HUES64 (cell line): ENCODE data around the gene GARNL3.

ENCODE experiments used
- H3K27ac ChIP-seq: 2 replicates; pipeline ENCODE4 v1.7.0; 2013; ENCODE audit warnings: low read depth, low read length, inconsistent platforms
- H3K27me3 ChIP-seq: 2 replicates; pipeline ENCODE4 v1.6.1; 2013; ENCODE audit warnings: mild to moderate bottlenecking, low read length; ENCODE audit not compliant: insufficient read depth
- H3K36me3 ChIP-seq: 2 replicates; pipeline ENCODE4 v1.6.1; 2013; ENCODE audit warnings: mild to moderate bottlenecking, low read length; ENCODE audit not compliant: insufficient read depth
- H3K4me1 ChIP-seq: 2 replicates; pipeline ENCODE4 v1.6.1; 2013; ENCODE audit warnings: mild to moderate bottlenecking, low read length, moderate library complexity; ENCODE audit not compliant: insufficient read depth
- H3K4me3 ChIP-seq: 2 replicates; pipeline ENCODE4 v1.5.1; 2013; ENCODE audit warnings: mild to moderate bottlenecking, low read length, moderate library complexity
- H3K9ac ChIP-seq: 2 replicates; pipeline ENCODE4 v1.6.1; 2013; ENCODE audit warnings: mild to moderate bottlenecking, low read depth, low read length
- H3K9me3 ChIP-seq: 2 replicates; pipeline ENCODE4 v1.6.1; 2013; ENCODE audit warnings: low read depth, low read length; ENCODE audit not compliant: insufficient read depth
- WGBS: fragments of 150-250, 120-280 bp; methylation state at CpG from one replicate; pipeline ENCODE4 v1.1.7; 2013; ENCODE audit warnings: missing lambda C conversion rate; 5-methylcytosine and 5-hydroxymethylcytosine counted together

The GARNL3 gene

DNA sequence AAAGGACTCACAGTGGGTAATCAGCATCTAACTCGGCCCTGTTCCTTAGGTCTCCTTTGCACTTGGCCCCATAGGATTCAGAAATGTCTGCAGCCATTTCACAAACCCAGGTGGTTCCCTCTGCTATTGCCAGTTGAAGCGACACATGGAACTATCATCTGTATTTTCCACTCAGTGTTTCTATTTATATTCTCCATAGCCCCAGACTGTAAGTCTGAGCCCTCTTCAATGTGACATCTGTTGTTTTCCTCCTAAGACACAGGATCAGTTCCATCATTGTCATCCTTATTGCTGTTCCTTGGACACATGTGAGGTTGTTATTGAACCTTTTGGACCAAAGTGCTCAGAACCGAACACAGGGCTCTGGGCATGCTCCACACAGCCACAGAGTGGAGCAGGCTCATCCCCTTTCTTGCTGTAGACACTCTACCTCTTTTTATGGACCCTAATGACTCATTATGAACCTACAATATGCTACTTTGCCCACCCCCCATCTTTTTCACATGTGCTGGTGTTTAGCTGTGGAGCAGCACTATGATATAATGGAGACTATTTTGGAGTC lies 36.4 kb downstream of the GARNL3 start:
- Histone ChIP-seq H3K36me3 (no peaks in the 10 kb centered on the region), H3K9ac (no peak overlapping the region), H3K27ac (no peak overlapping the region), H3K4me1 (no peaks in the 10 kb centered on the region), H3K9me3 (no peaks in the 10 kb centered on the region), H3K27me3 (no peaks in the 10 kb centered on the region), H3K4me3 (no peak overlapping the region)
- 90% methylated on average over 3 of the region's 3 CpGs for WGBS

DNA sequence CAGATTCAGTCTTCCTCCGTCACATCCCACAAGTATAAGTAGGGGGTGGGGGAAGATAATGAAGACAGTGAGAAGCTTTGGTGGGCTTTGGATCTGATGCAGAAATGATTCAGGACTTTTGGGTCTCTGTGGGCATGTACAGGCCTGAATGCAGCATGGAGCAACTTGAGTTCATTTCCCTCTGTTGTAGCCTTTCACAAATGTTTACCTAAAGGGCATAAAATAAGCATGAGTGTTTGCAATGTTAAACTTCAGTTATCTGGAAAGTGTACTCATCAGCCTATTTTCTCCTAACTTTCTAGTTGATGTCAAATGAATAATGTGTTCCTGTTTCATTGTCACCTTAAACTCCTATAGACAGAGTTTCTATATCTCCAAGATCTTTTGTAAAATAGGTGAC lies 39.3 kb downstream of the GARNL3 start:
- no peaks in the 10 kb centered on the region for H3K36me3 ChIP-seq
- no CpG with 5 or more reads among the region's 1 CpG for WGBS

DNA sequence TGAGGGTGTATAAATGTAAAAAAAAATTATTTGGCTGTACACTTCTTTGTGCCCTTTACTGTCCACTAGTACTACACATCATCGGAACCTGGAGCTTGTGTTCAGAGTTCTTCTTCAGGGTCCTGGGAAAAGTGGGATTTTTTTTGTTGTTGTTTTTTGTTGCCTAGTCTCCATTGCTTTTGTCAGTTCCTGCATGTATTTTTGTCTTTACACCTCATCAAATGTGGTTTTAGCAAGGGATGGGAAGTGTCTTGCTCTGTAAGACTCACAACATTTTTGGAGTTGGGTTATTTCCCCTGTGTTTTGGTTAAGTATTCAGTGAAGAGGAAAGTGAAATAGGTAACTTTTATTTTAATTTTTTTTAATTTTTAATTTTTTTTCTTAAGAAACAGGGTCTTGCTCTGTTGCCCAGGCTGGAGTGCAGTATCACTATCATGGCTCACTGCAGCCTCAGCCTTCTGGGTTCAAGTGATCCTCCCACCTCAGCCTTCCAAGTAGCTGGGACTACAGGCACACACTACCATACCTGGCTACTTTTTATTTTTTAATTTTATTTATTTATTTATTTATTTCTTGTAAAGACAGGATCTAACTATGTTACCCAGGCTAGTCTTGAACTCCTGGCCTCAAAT lies 40.7 kb downstream of the GARNL3 start:
- no peak overlapping the region for H3K4me3 ChIP-seq
- WGBS, result no CpG with 5 or more reads among the region's 1 CpG
- no peaks in the 10 kb centered on the region for H3K9me3 ChIP-seq
- no peaks in the 10 kb centered on the region for H3K27me3 ChIP-seq
- no peaks in the 10 kb centered on the region for H3K36me3 ChIP-seq
- no peak overlapping the region for H3K9ac ChIP-seq
- peaks cover 3% of the 10 kb centered on the region; the same call in 1 of the 2 replicates for H3K4me1 ChIP-seq
- H3K27ac ChIP-seq, result no peak overlapping the region

More for the DNA sequence above, 39.3 kb downstream of the GARNL3 start:
- Histone ChIP-seq H3K27me3 (no peaks in the 10 kb centered on the region), H3K4me1 (no peaks in the 10 kb centered on the region), H3K27ac (no peak overlapping the region), H3K4me3 (no peak overlapping the region), H3K9me3 (no peaks in the 10 kb centered on the region), H3K9ac (no peak overlapping the region)

DNA sequence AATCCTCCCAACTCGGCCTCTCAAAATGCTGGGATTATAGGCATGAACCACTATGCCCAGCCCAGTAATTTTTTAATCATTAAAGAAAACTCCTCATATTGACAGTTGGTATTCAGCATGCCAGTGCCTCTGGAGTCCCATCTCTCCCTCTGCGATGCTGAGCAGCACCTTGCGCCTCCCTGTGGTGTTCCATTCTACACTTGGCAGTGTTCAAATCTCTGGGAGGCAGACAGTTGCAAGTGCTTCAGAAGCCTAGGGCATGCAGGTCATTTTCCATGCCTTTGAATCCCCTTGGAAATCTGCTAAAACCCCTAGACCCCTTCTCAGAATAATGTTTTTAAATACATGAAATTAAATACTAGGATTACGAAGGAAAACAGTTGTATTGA lies 41.3 kb downstream of the GARNL3 start:
- no peak overlapping the region for H3K27ac ChIP-seq
- no peak overlapping the region for H3K9ac ChIP-seq
- H3K9me3 ChIP-seq, result no peaks in the 10 kb centered on the region
- WGBS, result 81% methylated on average over 3 of the region's 4 CpGs
- H3K4me3 ChIP-seq, result no peak overlapping the region
- peaks cover 3% of the 10 kb centered on the region; the same call in 1 of the 2 replicates for H3K4me1 ChIP-seq
- no peaks in the 10 kb centered on the region for H3K27me3 ChIP-seq
- H3K36me3 ChIP-seq, result no peaks in the 10 kb centered on the region

DNA sequence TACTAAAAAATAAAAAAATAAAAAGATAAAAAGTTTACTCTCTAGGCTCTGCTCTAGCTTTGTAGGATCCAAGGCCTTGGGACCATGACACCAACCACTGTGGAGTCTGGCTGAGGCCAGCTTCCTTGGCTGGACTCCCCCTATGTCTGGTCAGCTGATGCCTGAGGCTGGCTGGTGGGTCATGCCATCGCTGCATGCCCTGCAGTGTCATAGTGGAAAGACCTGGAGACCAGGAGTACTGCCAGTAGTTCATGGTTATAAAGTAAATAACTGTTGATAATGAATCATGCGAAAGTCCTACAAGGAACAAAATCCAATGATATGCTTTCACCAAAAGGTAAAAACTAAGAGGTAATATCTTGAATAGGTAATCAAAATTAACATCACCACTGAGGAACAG lies 43.2 kb downstream of the GARNL3 start:
- no peaks in the 10 kb centered on the region for H3K9me3 ChIP-seq
- H3K9ac ChIP-seq, result no peak overlapping the region
- WGBS, result 97% methylated on average over 2 of the region's 2 CpGs
- H3K4me1 ChIP-seq, result peaks cover 3% of the 10 kb centered on the region; the same call in 1 of the 2 replicates
- H3K36me3 ChIP-seq, result no peaks in the 10 kb centered on the region
- no peak overlapping the region for H3K27ac ChIP-seq
- H3K4me3 ChIP-seq, result no peak overlapping the region
- no peaks in the 10 kb centered on the region for H3K27me3 ChIP-seq

DNA sequence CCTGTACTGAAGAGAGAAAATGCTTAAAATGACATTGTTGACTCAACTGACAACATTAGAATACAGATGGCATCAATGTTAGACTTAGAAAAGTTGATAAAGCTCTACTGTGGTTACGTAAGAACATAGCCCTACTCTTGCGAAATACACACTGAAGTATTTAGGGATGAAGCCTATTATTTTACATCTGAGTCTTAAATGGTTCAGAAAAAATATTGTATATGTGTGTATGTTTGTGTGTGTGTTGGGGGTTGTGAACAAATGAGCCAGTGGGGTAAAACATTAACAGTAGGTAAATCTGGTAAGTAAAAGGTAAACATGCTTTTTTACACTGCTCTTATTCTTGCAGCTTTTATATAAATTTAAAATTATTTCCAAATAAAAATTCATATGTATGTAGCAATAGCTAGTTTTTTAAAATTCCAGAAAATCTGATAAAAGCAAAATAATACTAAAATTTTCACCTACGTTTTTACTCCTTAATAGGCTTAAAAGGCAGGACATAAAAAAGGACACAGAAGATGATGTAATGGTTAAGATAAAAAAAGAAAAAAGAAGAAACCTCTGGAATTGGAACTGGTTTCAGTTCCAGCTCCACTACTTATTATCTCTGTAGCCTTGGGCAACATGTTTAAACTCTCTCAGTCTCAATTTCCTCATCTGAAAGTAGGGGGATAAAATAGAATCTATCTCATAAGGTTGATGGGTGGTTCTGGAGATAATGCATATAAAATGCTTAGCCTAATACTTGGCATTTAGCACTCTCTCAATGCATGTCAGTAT lies 44.3 kb downstream of the GARNL3 start:
- Histone ChIP-seq H3K36me3 (no peaks in the 10 kb centered on the region), H3K9ac (no peak overlapping the region), H3K4me3 (no peak overlapping the region), H3K27ac (no peak overlapping the region), H3K9me3 (no peaks in the 10 kb centered on the region), H3K27me3 (no peaks in the 10 kb centered on the region), H3K4me1 (peaks cover 3% of the 10 kb centered on the region; the same call in 1 of the 2 replicates)
- WGBS, result 93% methylated on average over 2 of the region's 3 CpGs

DNA sequence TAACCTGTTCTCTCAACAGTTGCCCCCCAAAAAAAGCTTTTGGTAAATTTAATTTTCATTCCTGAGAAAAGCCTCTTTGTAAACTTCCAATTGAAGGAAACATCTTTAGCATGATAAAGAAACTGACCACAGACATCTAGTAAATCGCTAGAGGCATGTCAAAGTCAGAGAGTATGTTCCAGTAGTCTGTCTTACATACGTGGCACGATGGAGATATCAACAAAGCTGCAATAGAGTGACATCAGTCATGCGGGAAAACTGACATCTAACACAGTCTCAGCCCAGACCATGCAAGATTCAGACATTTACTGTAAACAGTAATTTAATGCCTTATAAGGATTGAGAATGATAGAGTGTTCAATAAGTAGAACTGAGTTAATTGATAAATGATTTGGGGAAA lies 45.1 kb downstream of the GARNL3 start:
- Histone ChIP-seq H3K36me3 (no peaks in the 10 kb centered on the region), H3K27me3 (no peaks in the 10 kb centered on the region), H3K4me3 (no peak overlapping the region), H3K27ac (no peak overlapping the region), H3K9me3 (no peaks in the 10 kb centered on the region), H3K4me1 (peaks cover 3% of the 10 kb centered on the region; the same call in 1 of the 2 replicates), H3K9ac (no peak overlapping the region)
- WGBS, result 72% methylated on average over 4 of the region's 4 CpGs

DNA sequence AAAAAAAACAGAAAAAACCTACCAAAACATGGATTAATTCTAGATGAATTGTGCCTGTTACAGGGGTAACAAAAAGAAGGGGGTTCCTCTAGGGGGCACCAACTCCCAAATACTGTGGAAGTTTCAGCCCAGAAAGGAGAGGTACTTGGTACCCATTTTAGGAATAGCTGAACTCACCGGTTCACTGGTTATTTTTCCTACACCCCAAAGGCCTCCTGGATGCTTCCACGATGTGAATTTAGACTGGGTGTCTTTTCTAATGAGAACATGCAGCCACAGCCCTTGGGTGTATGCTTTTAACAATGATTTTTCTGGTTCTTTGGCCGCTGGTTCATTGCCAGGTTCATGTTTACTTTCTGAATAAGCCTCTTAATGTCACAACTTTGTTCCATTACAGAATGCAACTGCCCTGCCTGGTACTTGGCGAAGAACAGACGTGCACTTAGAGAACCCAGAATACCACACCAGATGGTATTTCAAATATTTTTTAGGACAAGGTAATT lies 46.7 kb downstream of the GARNL3 start:
- Histone ChIP-seq H3K36me3 (no peaks in the 10 kb centered on the region), H3K27me3 (no peaks in the 10 kb centered on the region), H3K4me3 (no peak overlapping the region), H3K4me1 (peaks cover 3% of the 10 kb centered on the region; the same call in 1 of the 2 replicates), H3K9me3 (no peaks in the 10 kb centered on the region), H3K9ac (no peak overlapping the region), H3K27ac (no peak overlapping the region)
- 92% methylated on average over 5 of the region's 5 CpGs for WGBS

DNA sequence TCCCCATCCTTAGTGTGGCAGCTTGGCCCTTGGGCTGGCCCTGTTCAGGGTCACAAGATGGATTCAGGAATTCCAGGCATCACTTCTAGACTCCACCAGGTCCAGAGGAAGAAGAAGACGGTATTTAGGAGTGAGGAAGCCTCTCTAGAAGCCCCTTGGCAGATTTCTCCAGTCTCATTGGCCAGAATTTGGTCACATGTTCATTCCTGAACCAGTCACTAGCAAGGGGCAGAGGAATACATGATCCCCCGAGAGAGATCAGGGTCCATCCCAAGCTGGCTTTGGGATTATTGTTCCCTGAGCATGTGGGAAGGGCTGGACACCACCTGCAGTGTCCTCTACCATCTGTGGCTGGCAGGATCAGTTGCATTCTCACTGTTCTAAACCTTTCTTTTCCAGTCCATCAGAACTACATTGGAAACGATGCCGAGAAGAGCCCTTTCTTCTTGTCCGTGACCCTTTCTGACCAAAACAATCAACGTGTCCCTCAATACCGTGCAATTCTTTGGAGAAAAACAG lies 48.5 kb downstream of the GARNL3 start:
- no peak overlapping the region for H3K4me3 ChIP-seq
- no peak overlapping the region for H3K27ac ChIP-seq
- H3K9ac ChIP-seq, result no peak overlapping the region
- 0 out of 2 replicates have a peak, but pooled peaks cover 3% of the 10 kb centered on the region for H3K36me3 ChIP-seq
- H3K9me3 ChIP-seq, result no peaks in the 10 kb centered on the region
- no peaks in the 10 kb centered on the region for H3K27me3 ChIP-seq
- H3K4me1 ChIP-seq, result peaks cover 3% of the 10 kb centered on the region; the same call in 1 of the 2 replicates
- WGBS, result 92% methylated on average over 7 of the region's 7 CpGs

DNA sequence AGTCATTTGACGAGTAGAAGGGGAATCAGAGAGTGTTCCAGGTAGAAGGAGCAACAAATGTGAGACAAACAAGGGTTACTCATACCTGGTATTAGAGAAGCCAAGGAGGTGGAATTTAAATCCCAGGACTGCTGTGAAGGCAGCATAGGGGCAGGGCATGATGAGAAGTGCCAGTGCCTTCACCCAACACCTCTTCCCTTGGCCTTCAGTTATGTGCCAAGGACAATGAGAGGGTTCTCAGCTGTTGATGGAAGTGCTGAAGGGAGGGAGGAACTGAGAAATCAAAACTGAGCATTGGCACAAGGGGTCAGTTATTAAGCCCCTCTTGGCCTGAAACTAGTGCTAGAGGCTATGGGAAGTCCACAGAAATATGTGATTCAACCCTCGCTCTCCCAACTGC lies 50.3 kb downstream of the GARNL3 start:
- Histone ChIP-seq H3K36me3 (0 out of 2 replicates have a peak, but pooled peaks cover 3% of the 10 kb centered on the region), H3K27ac (no peak overlapping the region), H3K4me3 (no peak overlapping the region), H3K9ac (no peak overlapping the region), H3K27me3 (no peaks in the 10 kb centered on the region), H3K9me3 (no peaks in the 10 kb centered on the region), H3K4me1 (no peaks in the 10 kb centered on the region)
- WGBS, result 92% methylated on average over 2 of the region's 2 CpGs
